ENCODE results near the gene POLE2. TPM values are rescaled to one million over a fixed set of nuclear protein-coding genes. Genes with fewer than 3 reads are reported as not detected.

The POLE2 gene
- total RNA-seq, 4 donors from 2014 or later = 3.2 to 8.4 (median 4.6) TPM

DNA sequence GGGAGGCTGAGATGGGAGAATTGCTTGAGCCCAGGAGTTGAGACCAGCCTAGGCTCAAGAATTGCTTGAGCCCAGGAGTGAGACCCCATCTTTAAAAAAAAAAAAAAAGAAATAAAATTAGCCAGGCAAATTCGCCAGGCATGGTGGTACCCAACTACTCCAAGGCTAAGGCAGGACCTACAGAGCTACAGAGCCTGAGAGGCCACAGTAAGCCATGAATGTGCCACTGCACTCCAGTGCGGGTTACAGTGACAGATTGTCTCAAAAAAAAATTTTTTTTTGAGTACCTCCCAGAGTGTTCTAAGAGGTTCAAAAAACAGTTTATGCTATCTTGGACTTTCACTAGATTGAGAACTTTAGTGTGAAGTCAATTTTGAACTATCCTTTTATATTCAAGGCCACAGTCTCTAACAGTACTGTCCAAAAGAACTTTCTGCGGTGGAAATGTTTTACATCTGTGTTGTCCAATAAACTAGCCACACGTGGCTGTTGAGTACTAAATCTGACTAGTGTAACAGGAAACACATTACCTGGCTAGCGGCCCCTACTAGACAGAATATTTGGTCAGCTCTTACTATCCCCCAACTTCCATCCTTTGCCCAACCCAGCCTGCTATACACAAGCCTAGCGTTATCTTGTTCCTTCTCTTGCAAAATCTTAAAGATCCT, 70.0 kb downstream of the POLE2 start:
- no peak overlapping the region for H3K27ac ChIP-seq
- H3K4me3 ChIP-seq = no peak overlapping the region
- H3K27me3 ChIP-seq = no peaks in the 10 kb centered on the region
- no peak for DNase-seq (ENCODE audit: low spot score in 2 of 2)
- H3K36me3 ChIP-seq = peaks cover 13% of the 10 kb centered on the region
- H3K9me3 ChIP-seq = no peaks in the 10 kb centered on the region
- peaks cover 30% of the 10 kb centered on the region for H3K4me1 ChIP-seq
- WGBS = 85% methylated on average over 6 of the region's 6 CpGs
- TF ChIP-seq EP300 (IDR thresholded peaks at IDR 0.05) (no peak), POLR2AphosphoS5 (IDR thresholded peaks at IDR 0.05) (no peak), POLR2A (IDR thresholded peaks at IDR 0.05) (no peak)
- TF ChIP-seq, protein P1, sequence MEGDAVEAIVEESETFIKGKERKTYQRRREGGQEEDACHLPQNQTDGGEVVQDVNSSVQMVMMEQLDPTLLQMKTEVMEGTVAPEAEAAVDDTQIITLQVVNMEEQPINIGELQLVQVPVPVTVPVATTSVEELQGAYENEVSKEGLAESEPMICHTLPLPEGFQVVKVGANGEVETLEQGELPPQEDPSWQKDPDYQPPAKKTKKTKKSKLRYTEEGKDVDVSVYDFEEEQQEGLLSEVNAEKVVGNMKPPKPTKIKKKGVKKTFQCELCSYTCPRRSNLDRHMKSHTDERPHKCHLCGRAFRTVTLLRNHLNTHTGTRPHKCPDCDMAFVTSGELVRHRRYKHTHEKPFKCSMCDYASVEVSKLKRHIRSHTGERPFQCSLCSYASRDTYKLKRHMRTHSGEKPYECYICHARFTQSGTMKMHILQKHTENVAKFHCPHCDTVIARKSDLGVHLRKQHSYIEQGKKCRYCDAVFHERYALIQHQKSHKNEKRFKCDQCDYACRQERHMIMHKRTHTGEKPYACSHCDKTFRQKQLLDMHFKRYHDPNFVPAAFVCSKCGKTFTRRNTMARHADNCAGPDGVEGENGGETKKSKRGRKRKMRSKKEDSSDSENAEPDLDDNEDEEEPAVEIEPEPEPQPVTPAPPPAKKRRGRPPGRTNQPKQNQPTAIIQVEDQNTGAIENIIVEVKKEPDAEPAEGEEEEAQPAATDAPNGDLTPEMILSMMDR (IDR thresholded peaks at IDR 0.05) = no peak

DNA sequence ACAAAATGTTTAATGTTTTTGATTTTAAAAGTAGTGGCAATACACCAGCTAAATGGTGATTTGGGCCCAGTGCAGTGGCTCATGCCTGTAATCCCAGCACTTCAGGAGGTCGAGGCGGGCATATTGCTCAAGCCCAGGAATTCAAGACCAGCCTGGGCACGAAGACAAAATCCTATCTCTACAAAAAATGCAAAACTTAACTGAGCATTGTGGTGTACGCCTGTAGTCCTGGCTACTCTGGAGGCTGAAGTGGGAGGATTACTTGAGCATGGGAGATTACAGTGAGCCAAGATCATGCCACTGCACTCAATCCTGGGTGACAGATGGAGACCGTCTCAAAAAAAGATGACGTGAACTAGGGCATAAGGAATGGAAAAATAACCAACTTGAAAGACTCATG, 72.2 kb downstream of the POLE2 start:
- peaks cover 12% of the 10 kb centered on the region for H3K4me1 ChIP-seq
- no peaks in the 10 kb centered on the region for H3K9me3 ChIP-seq
- 78% methylated on average over 6 of the region's 6 CpGs for whole genome bisulfite sequencing
- H3K27ac ChIP-seq = no peak overlapping the region
- TF ChIP-seq POLR2A (IDR thresholded peaks at IDR 0.05) = no peak
- no peak for TF ChIP-seq EP300 (IDR thresholded peaks at IDR 0.05)
- H3K27me3 ChIP-seq = no peaks in the 10 kb centered on the region
- H3K4me3 ChIP-seq = no peak overlapping the region
- peaks cover 13% of the 10 kb centered on the region for H3K36me3 ChIP-seq
- DNase-seq (ENCODE audit: low spot score in 2 of 2) = no peak

GRCh38 chr14:49614196-49614595, 73.8 kb downstream of the POLE2 start:
- TF ChIP-seq POLR2AphosphoS5 (IDR thresholded peaks at IDR 0.05) (no peak), EP300 (IDR thresholded peaks at IDR 0.05) (no peak), POLR2A (IDR thresholded peaks at IDR 0.05) (no peak)
- TF ChIP-seq, protein P1 (IDR thresholded peaks at IDR 0.05) = no peak
- Histone ChIP-seq H3K4me3 (no peak overlapping the region), H3K36me3 (peaks cover 13% of the 10 kb centered on the region), H3K9me3 (no peaks in the 10 kb centered on the region), H3K27ac (no peak overlapping the region), H3K4me1 (peaks cover 6% of the 10 kb centered on the region), H3K27me3 (no peaks in the 10 kb centered on the region)
- no peak for DNase-seq (ENCODE audit: low spot score in 2 of 2)
- WGBS = 86% methylated on average over 2 of the region's 2 CpGs

- TF ChIP-seq, protein P1 (IDR thresholded peaks at IDR 0.05) = no peak
- TF ChIP-seq POLR2A (IDR thresholded peaks at IDR 0.05) (no peak), POLR2AphosphoS5 (IDR thresholded peaks at IDR 0.05) (no peak), EP300 (IDR thresholded peaks at IDR 0.05) (no peak)
- WGBS = 88% methylated on average over 8 of the region's 8 CpGs
- Histone ChIP-seq H3K27ac (no peak overlapping the region), H3K27me3 (no peaks in the 10 kb centered on the region), H3K9me3 (no peaks in the 10 kb centered on the region), H3K4me1 (no peaks in the 10 kb centered on the region), H3K36me3 (no peaks in the 10 kb centered on the region), H3K4me3 (no peak overlapping the region)
- DNase-seq (ENCODE audit: low spot score in 2 of 2) = no peak
Observed at GRCh38 chr14:49612671-49613070, 75.3 kb downstream of the POLE2 start.

DNA sequence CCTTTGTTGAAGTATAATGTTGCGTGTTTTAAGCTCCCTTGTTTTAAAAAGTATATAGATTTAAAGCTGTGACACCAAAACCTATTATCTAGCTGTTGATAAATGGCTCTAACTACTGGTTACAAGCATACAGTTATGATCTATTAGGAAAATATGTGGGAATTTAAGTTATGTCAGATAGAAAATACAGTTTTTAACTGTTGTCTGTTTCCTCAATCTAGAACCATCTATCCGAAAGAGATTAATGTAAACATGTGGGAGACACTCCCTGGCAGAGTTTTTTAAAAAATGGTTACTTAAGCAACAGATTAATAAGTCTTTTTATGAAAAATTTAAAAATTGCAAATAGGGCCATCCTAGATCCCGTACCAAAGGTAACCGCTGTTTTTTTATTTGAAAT, 75.8 kb downstream of the POLE2 start:
- Histone ChIP-seq H3K27ac (no peak overlapping the region), H3K4me1 (no peaks in the 10 kb centered on the region), H3K9me3 (no peaks in the 10 kb centered on the region), H3K27me3 (no peaks in the 10 kb centered on the region), H3K36me3 (no peaks in the 10 kb centered on the region), H3K4me3 (no peak overlapping the region)
- TF ChIP-seq, protein P1 (IDR thresholded peaks at IDR 0.05) = no peak
- TF ChIP-seq POLR2AphosphoS5 (IDR thresholded peaks at IDR 0.05) = no peak
- no peak for TF ChIP-seq POLR2A (IDR thresholded peaks at IDR 0.05)
- no peak for TF ChIP-seq EP300 (IDR thresholded peaks at IDR 0.05)
- no peak for DNase-seq (ENCODE audit: low spot score in 2 of 2)
- WGBS = 93% methylated on average over 4 of the region's 4 CpGs

- Histone ChIP-seq H3K36me3 (no peaks in the 10 kb centered on the region), H3K27me3 (no peaks in the 10 kb centered on the region), H3K9me3 (no peaks in the 10 kb centered on the region), H3K4me1 (no peaks in the 10 kb centered on the region), H3K27ac (no peak overlapping the region), H3K4me3 (no peak overlapping the region)
- no peak for DNase-seq (ENCODE audit: low spot score in 2 of 2)
- WGBS = 94% methylated on average over 6 of the region's 6 CpGs
- TF ChIP-seq, protein P1 (IDR thresholded peaks at IDR 0.05) = no peak
- TF ChIP-seq EP300 (IDR thresholded peaks at IDR 0.05) = no peak
- no peak for TF ChIP-seq POLR2A (IDR thresholded peaks at IDR 0.05)
Observed at GRCh38 chr14:49607583-49607982, 80.4 kb downstream of the POLE2 start.

All from suprapubic skin (tissue), 4 donors.